MCF 10A (cell line): ENCODE results near the gene HMG20B. TPM values are rescaled to one million over a fixed set of nuclear protein-coding genes. Genes with fewer than 3 reads are reported as not detected.

Source experiments
- BruUV-seq: library from RNA; stranded (reverse); fragments of 400-500 nt; replicated peaks from 2 replicates; lab custom pipeline; 2021; lab: Mats Ljungman, UMichigan
- CTCF ChIA-PET: fragments of 300-600 bp; sonication (Branson Sonifier 250); formaldehyde crosslinking; extraction: SDS; loops from one replicate; lab custom pipeline; 2021; ENCODE audit warnings: antibody characterized with exemption, inconsistent platforms; lab: Yijun Ruan, JAX
- POLR2A ChIA-PET: fragments of 300-600, 350-650 bp; sonication (Branson Sonifier 250); formaldehyde crosslinking; extraction: SDS; loops from one replicate; lab custom pipeline; 2020; ENCODE audit warnings: antibody characterized with exemption, inconsistent platforms; lab: Yijun Ruan, JAX
- DNase-seq: peaks from one replicate; pipeline ENCODE4 v3.0.0-alpha.2; 2018; ENCODE audit not compliant: unreplicated experiment
- H3K27ac Mint-ChIP-seq: one replicate; pipeline ENCODE4 v1.8.0; 2022; ENCODE audit warnings: mild to moderate bottlenecking, low read depth, mixed read lengths; ENCODE audit not compliant: unreplicated experiment
- H3K27me3 Mint-ChIP-seq: one replicate; pipeline ENCODE4 v1.8.0; 2022; ENCODE audit warnings: mixed read lengths; ENCODE audit not compliant: insufficient read depth, unreplicated experiment
- H3K36me3 Mint-ChIP-seq: one replicate; pipeline ENCODE4 v1.8.0; 2022; ENCODE audit warnings: mild to moderate bottlenecking, moderate library complexity, mixed read lengths; ENCODE audit not compliant: insufficient read depth, unreplicated experiment
- H3K4me1 Mint-ChIP-seq: one replicate; pipeline ENCODE4 v1.8.0; 2022; ENCODE audit warnings: mixed read lengths; ENCODE audit not compliant: insufficient read depth, unreplicated experiment
- H3K4me3 Mint-ChIP-seq: one replicate; pipeline ENCODE4 v1.8.0; 2022; ENCODE audit warnings: mild to moderate bottlenecking, moderate library complexity, mixed read lengths; ENCODE audit not compliant: unreplicated experiment
- H3K9me3 Mint-ChIP-seq: one replicate; pipeline ENCODE4 v1.8.0; 2022; ENCODE audit warnings: mixed read lengths; ENCODE audit not compliant: unreplicated experiment
- intact Hi-C: fragments of 100-400 bp; cut with micrococcal nuclease; formaldehyde crosslinking; loops from 2 replicates; pipeline ENCODE4 v1.14.1; 2022
- total RNA-seq: library from RNA; stranded (reverse); gene quantifications from 2 replicates; pipeline ENCODE4 v1.2.3, GENCODE V29; 2022
- TF ChIP-seq, protein P1 (sequence below): fragments of 200-600 bp; IDR thresholded peaks from one replicate; pipeline ENCODE4 v1.8.0; 2022; ENCODE audit warnings: antibody characterized with exemption, mild to moderate bottlenecking; ENCODE audit not compliant: unreplicated experiment

The HMG20B gene
- total RNA-seq, 1 experiment from 2014 or later: 64.7 TPM

DNA sequence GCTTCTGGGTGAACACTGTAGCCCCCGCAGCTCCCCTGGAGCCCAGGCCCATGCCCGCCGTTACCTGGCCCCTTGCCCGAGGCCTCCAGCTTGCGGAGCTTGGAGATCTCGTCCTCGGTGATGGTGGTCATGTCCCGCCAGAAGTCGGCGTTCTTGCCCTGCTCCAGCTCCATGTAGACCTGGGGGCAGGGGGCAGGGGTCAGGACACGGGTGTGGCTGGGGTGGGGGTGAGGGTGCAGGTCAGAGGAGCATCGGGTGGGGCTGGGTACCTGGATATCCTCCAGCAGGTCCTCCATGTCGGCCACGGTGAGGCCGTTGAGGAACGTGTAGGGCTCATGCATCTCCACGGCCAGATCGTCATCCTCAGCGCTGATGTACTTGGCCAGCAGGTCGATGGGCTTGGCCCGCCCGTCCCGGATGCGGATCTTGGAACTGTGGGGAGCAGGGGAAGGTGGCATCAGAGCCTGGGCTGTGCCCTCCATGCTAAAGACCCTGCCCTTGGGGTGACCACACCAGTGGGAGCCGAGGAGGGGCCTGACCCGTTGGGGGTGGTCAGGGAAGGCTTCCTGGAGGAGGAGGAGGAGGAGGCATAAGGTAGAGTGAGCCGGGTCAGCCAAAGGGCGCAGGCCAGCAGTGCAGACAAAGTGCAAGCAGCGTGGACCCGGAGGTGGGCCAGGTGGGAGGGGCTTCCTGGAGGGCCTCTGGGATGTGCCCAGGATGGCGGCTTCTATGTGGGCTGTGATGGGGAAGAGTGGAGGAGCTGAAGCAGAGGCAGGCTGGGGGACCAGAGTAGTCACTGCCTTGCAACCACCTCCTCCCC is 46.3 kb downstream of the HMG20B start:
- POLR2A ChIA-PET: no interaction called here
- TF ChIP-seq, protein P1, sequence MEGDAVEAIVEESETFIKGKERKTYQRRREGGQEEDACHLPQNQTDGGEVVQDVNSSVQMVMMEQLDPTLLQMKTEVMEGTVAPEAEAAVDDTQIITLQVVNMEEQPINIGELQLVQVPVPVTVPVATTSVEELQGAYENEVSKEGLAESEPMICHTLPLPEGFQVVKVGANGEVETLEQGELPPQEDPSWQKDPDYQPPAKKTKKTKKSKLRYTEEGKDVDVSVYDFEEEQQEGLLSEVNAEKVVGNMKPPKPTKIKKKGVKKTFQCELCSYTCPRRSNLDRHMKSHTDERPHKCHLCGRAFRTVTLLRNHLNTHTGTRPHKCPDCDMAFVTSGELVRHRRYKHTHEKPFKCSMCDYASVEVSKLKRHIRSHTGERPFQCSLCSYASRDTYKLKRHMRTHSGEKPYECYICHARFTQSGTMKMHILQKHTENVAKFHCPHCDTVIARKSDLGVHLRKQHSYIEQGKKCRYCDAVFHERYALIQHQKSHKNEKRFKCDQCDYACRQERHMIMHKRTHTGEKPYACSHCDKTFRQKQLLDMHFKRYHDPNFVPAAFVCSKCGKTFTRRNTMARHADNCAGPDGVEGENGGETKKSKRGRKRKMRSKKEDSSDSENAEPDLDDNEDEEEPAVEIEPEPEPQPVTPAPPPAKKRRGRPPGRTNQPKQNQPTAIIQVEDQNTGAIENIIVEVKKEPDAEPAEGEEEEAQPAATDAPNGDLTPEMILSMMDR: no peak
- H3K27me3 Mint-ChIP-seq: no peaks in the 10 kb centered on the region
- no peak overlapping the region for H3K4me3 Mint-ChIP-seq
- DNase-seq: no peak
- peaks cover 23% of the 10 kb centered on the region for H3K36me3 Mint-ChIP-seq
- no TSS peak for BruUV-seq
- intact Hi-C loops: loop anchor here (1.0 kb wide), 1 partner anchor 74 kb away; no protein-coding TSS in a partner anchor
- no peak overlapping the region for H3K27ac Mint-ChIP-seq
- H3K9me3 Mint-ChIP-seq: no peaks in the 10 kb centered on the region
- CTCF ChIA-PET: interaction anchor here (0.6 to 1.4 kb wide), 8 partner anchors 26 to 363 kb away, joined by 3 to 8 read pairs (median 3); no protein-coding TSS in a partner anchor
- peaks cover under 1% of the 10 kb centered on the region for H3K4me1 Mint-ChIP-seq

DNA sequence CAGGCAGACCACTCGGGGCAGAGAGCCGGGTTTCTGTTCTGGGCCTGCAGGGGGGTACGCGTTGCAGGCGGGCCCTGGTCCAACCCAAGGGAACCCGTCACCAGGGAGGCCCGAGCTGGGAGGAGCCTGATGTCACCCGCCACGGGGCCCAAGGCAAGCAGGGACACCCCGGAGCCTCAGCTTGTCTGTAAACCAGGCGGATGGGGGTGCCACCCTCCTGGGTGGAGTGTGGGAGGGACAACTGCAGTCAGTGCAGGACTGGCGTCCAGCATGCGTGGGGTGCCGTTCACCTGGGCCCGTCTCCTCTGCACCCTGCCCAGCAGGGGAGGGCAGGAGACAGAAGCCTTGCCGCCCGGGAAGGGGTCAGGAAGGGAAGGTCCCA is 46.9 kb downstream of the HMG20B start:
- TF ChIP-seq, protein P1: no peak
- intact Hi-C loops: no loop called here
- peaks cover 7% of the 10 kb centered on the region for H3K4me1 Mint-ChIP-seq
- no peaks in the 10 kb centered on the region for H3K9me3 Mint-ChIP-seq
- H3K4me3 Mint-ChIP-seq: no peak overlapping the region
- CTCF ChIA-PET: interaction anchor here (0.5 to 1.4 kb wide), 4 partner anchors 50 to 718 kb away, joined by 3 to 5 read pairs (median 4); no protein-coding TSS in a partner anchor
- H3K36me3 Mint-ChIP-seq: peaks cover 26% of the 10 kb centered on the region
- BruUV-seq: no TSS peak
- POLR2A ChIA-PET: no interaction called here
- no peak for DNase-seq
- no peaks in the 10 kb centered on the region for H3K27me3 Mint-ChIP-seq
- no peak overlapping the region for H3K27ac Mint-ChIP-seq

DNA sequence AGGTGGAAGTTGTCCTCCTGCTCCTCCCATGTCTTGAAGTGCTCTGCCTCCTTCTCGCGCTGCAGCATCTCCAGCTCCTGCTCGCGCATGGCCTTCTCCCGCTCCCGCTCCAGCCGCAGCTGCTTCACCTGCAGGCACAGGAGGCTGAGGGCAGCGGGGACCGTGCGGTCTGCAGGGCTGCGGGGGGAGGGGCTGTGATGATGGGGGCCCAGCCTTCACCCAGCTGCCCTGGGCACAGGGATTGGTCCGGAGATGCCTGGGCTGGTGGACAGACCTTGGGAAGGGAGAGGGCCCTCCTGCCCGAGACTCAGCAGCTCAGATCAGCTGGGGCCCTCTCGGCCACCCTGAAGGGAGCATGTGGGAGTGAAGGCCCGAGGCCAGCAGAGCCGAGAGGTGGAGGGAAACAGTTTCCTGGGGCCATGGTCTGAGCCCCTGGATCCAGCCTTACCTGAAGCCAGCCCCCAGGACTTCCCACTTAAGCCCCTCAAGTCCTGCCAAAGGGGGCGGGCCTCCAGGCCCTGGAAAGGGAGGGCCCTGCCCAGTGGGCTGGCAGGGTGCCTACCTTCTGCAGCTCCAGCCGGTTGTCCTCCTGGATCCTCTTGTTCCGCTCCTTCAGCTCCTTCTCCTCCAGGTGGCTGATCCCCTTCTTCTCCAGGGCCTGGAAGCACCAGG is 47.5 kb downstream of the HMG20B start:
- no peak overlapping the region for H3K4me3 Mint-ChIP-seq
- intact Hi-C loops: no loop called here
- CTCF ChIA-PET: interaction anchor here (0.5 to 1.4 kb wide), 5 partner anchors 45 to 1157 kb away, joined by 3 to 5 read pairs (median 4); no protein-coding TSS in a partner anchor

More for the DNA sequence above, 47.5 kb downstream of the HMG20B start:
- no peaks in the 10 kb centered on the region for H3K9me3 Mint-ChIP-seq
- no peak overlapping the region for H3K27ac Mint-ChIP-seq
- peaks cover 26% of the 10 kb centered on the region for H3K36me3 Mint-ChIP-seq
- TF ChIP-seq, protein P1: no peak
- DNase-seq: no peak
- H3K4me1 Mint-ChIP-seq: peaks cover 9% of the 10 kb centered on the region
- BruUV-seq: no TSS peak
- no peaks in the 10 kb centered on the region for H3K27me3 Mint-ChIP-seq
- POLR2A ChIA-PET: no interaction called here
